Measurements from ENCODE around the gene SLBP.

The SLBP gene

GRCh38 chr4:1726146-1726934 lies 14.2 kb upstream of the SLBP start:
- peak; percentile 72 to 98 for DNase-seq

GRCh38 chr4:1725521-1725920 lies 13.4 kb upstream of the SLBP start:
- no peak for DNase-seq

- peak; percentile 61 to 62 for DNase-seq
Measured at GRCh38 chr4:1723131-1723801, 11.1 kb upstream of the SLBP start.

- peak; percentile 52 to 56 for DNase-seq
Measured at GRCh38 chr4:1722551-1723118, 10.5 kb upstream of the SLBP start.

GRCh38 chr4:1721666-1722550 lies 9.8 kb upstream of the SLBP start:
- peak; percentile 36 to 39 for DNase-seq

- peak; percentile 86 to 91 for DNase-seq
Measured at GRCh38 chr4:1721003-1721665, 9.0 kb upstream of the SLBP start, which contains the start of the genes TACC3 and TMEM129. Gene TACC3 (plus strand): TSS chr4:1721521. CDS start chr4:1723422, 1,901 bp downstream. Gene TMEM129 (minus strand): TSS chr4:1721323. CDS start chr4:1720837, 486 bp downstream.

- DNase-seq: peak; percentile 29 to 35
Measured at GRCh38 chr4:1720163-1720983, 8.3 kb upstream of the SLBP start.

- no peak for DNase-seq
Measured at GRCh38 chr4:1718095-1718850, 6.2 kb upstream of the SLBP start.

- no peak for DNase-seq
Measured at GRCh38 chr4:1717129-1718094, 5.3 kb upstream of the SLBP start.

- no peak for DNase-seq
Measured at GRCh38 chr4:1716065-1716945, 4.2 kb upstream of the SLBP start.

GRCh38 chr4:1715002-1715758 lies 3.1 kb upstream of the SLBP start:
- no peak for DNase-seq

- peak in 1 of 2 donors; percentile 23 for DNase-seq
Measured at GRCh38 chr4:1714303-1715001, 2.3 kb upstream of the SLBP start.

GRCh38 chr4:1713003-1713851 lies 1.1 kb upstream of the SLBP start:
- no peak for DNase-seq

GRCh38 chr4:1711571-1712215 lies 426 bp downstream of the SLBP start:
- peak; percentile 33 to 53 for DNase-seq

- DNase-seq: no peak
Measured at GRCh38 chr4:1711055-1711570, 1.0 kb downstream of the SLBP start.
